Measurements from ENCODE around the gene EMX2.

- no peak for TF ChIP-seq CTCF (IDR thresholded peaks at IDR 0.05)
- no peak for TF ChIP-seq EZH2 (IDR thresholded peaks at IDR 0.05)
These were observed 35.9 kb downstream of the EMX2 start for GRCh38 chr10:117578490-117578889.

All from neural progenitor cell (in vitro differentiated cells).